Body of pancreas (tissue), 4 donors: Measurements from ENCODE around the gene HNRNPL.

ENCODE experiments used
- POLR2A ChIP-seq, 3 donors: fragments of 450-650 bp; IDR thresholded peaks; one replicate each; pipeline ENCODE4 v1.6.1; 2016; ENCODE audit warnings: antibody characterized with exemption in 3 of 3, mild to moderate bottlenecking in 2 of 3
- TF ChIP-seq, protein P1 (sequence below), 7 experiments: fragments of 450-650 bp in 4 of 7; fragments of 200-600 bp in 3 of 7; sonication (generic) in 3 of 7; IDR thresholded peaks; one replicate each; pipeline ENCODE4 v1.5.1; 2016 to 2019; ENCODE audit warnings: antibody characterized with exemption in 7 of 7

DNA sequence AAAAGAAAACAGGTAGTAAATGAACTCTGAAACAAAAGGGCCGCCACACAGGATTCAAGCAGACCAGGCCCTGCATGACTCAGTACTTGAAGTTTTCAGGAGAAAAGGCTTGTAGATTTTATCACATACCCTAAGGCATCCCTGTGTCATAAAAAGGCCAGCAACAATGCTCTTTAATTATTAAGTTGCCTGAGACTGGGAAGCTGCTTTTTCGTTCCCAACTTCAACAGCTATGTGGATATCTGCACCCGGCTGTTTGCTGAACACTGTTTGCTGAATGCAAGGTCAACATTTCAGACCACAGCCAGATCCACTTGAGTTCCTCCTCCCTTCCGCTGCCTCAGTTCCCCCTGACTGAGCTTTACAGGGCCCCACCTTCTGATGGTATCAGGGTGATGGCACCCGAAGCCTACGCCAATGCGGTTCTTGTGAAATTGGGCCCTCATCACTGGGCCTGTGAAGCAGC lies 12.1 kb downstream of the HNRNPL start:
- TF ChIP-seq, protein P1, sequence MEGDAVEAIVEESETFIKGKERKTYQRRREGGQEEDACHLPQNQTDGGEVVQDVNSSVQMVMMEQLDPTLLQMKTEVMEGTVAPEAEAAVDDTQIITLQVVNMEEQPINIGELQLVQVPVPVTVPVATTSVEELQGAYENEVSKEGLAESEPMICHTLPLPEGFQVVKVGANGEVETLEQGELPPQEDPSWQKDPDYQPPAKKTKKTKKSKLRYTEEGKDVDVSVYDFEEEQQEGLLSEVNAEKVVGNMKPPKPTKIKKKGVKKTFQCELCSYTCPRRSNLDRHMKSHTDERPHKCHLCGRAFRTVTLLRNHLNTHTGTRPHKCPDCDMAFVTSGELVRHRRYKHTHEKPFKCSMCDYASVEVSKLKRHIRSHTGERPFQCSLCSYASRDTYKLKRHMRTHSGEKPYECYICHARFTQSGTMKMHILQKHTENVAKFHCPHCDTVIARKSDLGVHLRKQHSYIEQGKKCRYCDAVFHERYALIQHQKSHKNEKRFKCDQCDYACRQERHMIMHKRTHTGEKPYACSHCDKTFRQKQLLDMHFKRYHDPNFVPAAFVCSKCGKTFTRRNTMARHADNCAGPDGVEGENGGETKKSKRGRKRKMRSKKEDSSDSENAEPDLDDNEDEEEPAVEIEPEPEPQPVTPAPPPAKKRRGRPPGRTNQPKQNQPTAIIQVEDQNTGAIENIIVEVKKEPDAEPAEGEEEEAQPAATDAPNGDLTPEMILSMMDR (IDR thresholded peaks at IDR 0.05) = no peak
- no peak for TF ChIP-seq POLR2A (IDR thresholded peaks at IDR 0.05)
